PC-9 (cell line): Measurements from ENCODE around the gene KCNH2. TPM values are rescaled to one million over a fixed set of nuclear protein-coding genes. Genes with fewer than 3 reads are reported as not detected.

Source experiments
- BruUV-seq: library from RNA; stranded (reverse); fragments of 400-500 nt; replicated peaks from 2 replicates; lab custom pipeline; 2021; lab: Mats Ljungman, UMichigan
- CTCF ChIA-PET: fragments of 300-600 bp; sonication (Branson Sonifier 250); formaldehyde crosslinking; loops from one replicate; lab custom pipeline; 2022; ENCODE audit warnings: antibody characterized with exemption; lab: Charles Lee
- POLR2A ChIA-PET: fragments of 300-600 bp; sonication (Branson Sonifier 250); formaldehyde crosslinking; loops from one replicate; lab custom pipeline; 2022; ENCODE audit warnings: antibody characterized with exemption; ENCODE audit not compliant: unreplicated experiment; lab: Charles Lee
- DNase-seq, 2 experiments: peaks; one replicate each; pipeline versions ENCODE4 v3.0.0 to v3.0.0-alpha.2; 2015 to 2022; ENCODE audit warnings: mixed read lengths in 1 of 2
- H2AFZ ChIP-seq: fragments of 200-600 bp; sonication (generic); 2 replicates; pipeline ENCODE4 v1.8.1; 2017; ENCODE audit warnings: antibody characterized with exemption
- H3F3A ChIP-seq: fragments of 200-600 bp; sonication (generic); 2 replicates; pipeline ENCODE4 v1.8.1; 2017; ENCODE audit warnings: antibody characterized with exemption, mild to moderate bottlenecking, low read depth; ENCODE audit not compliant: insufficient read depth
- H3K27ac ChIP-seq: fragments of 200-600 bp; sonication (generic); 2 replicates; pipeline ENCODE4 v1.6.1; 2016; ENCODE audit warnings: mixed run types
- H3K27me3 ChIP-seq: fragments of 200-600 bp; sonication (generic); 2 replicates; pipeline ENCODE4 v1.6.1; 2016; ENCODE audit warnings: low read depth, mixed run types; ENCODE audit not compliant: insufficient read depth
- H3K36me3 ChIP-seq: fragments of 200-600 bp; sonication (generic); 2 replicates; pipeline ENCODE4 v1.6.1; 2016; ENCODE audit warnings: low read depth, mixed run types
- H3K4me1 ChIP-seq: fragments of 200-600 bp; sonication (generic); replicated peaks from 2 replicates; pipeline ENCODE4 v1.6.1; 2016; ENCODE audit warnings: mixed run types; ENCODE audit not compliant: insufficient read depth
- H3K4me2 ChIP-seq: fragments of 200-600 bp; sonication (generic); 2 replicates; pipeline ENCODE4 v1.6.1; 2017; ENCODE audit warnings: mixed run types
- H3K4me3 ChIP-seq: fragments of 200-600 bp; sonication (generic); 2 replicates; pipeline ENCODE4 v1.6.1; 2016; ENCODE audit warnings: mixed run types
- H3K79me2 ChIP-seq: fragments of 200-600 bp; sonication (generic); 2 replicates; pipeline ENCODE4 v1.6.1; 2017; ENCODE audit warnings: low read depth, mixed run types
- H3K9me2 ChIP-seq: fragments of 200-600 bp; sonication (generic); 2 replicates; pipeline ENCODE4 v1.8.1; 2017; ENCODE audit warnings: mild to moderate bottlenecking; ENCODE audit not compliant: insufficient read depth
- H3K9me3 ChIP-seq: fragments of 200-600 bp; sonication (generic); 2 replicates; pipeline ENCODE4 v1.8.1; 2016; ENCODE audit warnings: low read depth; ENCODE audit not compliant: insufficient read depth
- H4K20me1 ChIP-seq: fragments of 200-600 bp; sonication (generic); 2 replicates; pipeline ENCODE4 v1.8.1; 2017; ENCODE audit not compliant: insufficient read depth
- CTCF ChIP-seq: fragments of 200-600 bp; sonication (generic); conservative IDR thresholded peaks from 2 replicates; pipeline ENCODE4 v1.6.1; 2017; ENCODE audit warnings: mixed run types, antibody characterized with exemption, mild to moderate bottlenecking, moderate library complexity
- EZH2 ChIP-seq: fragments of 200-600 bp; sonication (generic); IDR thresholded peaks from 2 replicates; pipeline ENCODE4 v1.8.0; 2017; ENCODE audit warnings: antibody characterized with exemption, low read depth
- intact Hi-C: fragments of 100-400 bp; cut with micrococcal nuclease; formaldehyde crosslinking; loops from one replicate; pipeline ENCODE4 v1.10.0; 2022; ENCODE audit not compliant: unreplicated experiment
- total RNA-seq: library from RNA; stranded (reverse); gene quantifications from 2 replicates; pipeline ENCODE4 v1.2.3, GENCODE V29; 2021

KCNH2 gene
- total RNA-seq, 1 experiment from 2014 or later = 1.5 TPM

- no peak overlapping the region for H2AFZ ChIP-seq
- H3F3A ChIP-seq = peaks cover 11% of the 10 kb centered on the region
- peak in 1 of 2 experiments; percentile 26 for DNase-seq
- intact Hi-C loops = no loop called here
- ChIA-PET POLR2A (no interaction called here), CTCF (interaction anchor here (1.0 kb wide), 1 partner anchor 16 kb away, joined by 7 read pairs; the partner anchor contains the start of gene ATG9B)
- H3K27ac ChIP-seq = no peak overlapping the region
- H3K36me3 ChIP-seq = no peaks in the 10 kb centered on the region
- no peak overlapping the region for H3K4me3 ChIP-seq
- no peaks in the 10 kb centered on the region for H3K79me2 ChIP-seq
- H3K9me3 ChIP-seq = no peaks in the 10 kb centered on the region
- H3K4me1 ChIP-seq = peaks cover 33% of the 10 kb centered on the region
- no TSS peak for BruUV-seq
- no peaks in the 10 kb centered on the region for H4K20me1 ChIP-seq
- peak; percentile 69 for TF ChIP-seq CTCF
- no peak for TF ChIP-seq EZH2
- H3K9me2 ChIP-seq = no peaks in the 10 kb centered on the region
- H3K4me2 ChIP-seq = no peak overlapping the region
- H3K27me3 ChIP-seq = no peaks in the 10 kb centered on the region
Observed at GRCh38 chr7:151008511-151009323, 30.6 kb upstream of the KCNH2 start.

- CTCF ChIA-PET = interaction anchor here (0.6 kb wide), 1 partner anchor 111 kb away, joined by 3 read pairs; no protein-coding TSS in a partner anchor
- POLR2A ChIA-PET = interaction anchor here (0.6 kb wide), 1 partner anchor 14 kb away, joined by 4 read pairs; no protein-coding TSS in a partner anchor
- BruUV-seq = no TSS peak
- no peaks in the 10 kb centered on the region for H3K9me3 ChIP-seq
- intact Hi-C loops = no loop called here
- peaks cover 39% of the 10 kb centered on the region for H3K4me1 ChIP-seq
- H3F3A ChIP-seq = peaks cover 17% of the 10 kb centered on the region
- H4K20me1 ChIP-seq = no peaks in the 10 kb centered on the region
- H3K4me3 ChIP-seq = no peak overlapping the region
- H3K27me3 ChIP-seq = no peaks in the 10 kb centered on the region
- DNase-seq = peak in 1 of 2 experiments; percentile 24
- H3K4me2 ChIP-seq = no peak overlapping the region
- H3K9me2 ChIP-seq = no peaks in the 10 kb centered on the region
- no peaks in the 10 kb centered on the region for H3K79me2 ChIP-seq
- no peaks in the 10 kb centered on the region for H3K36me3 ChIP-seq
- H2AFZ ChIP-seq = no peak overlapping the region
- TF ChIP-seq EZH2 (no peak), CTCF (no peak)
- no peak overlapping the region for H3K27ac ChIP-seq
Observed at GRCh38 chr7:151008143-151008510, 30.0 kb upstream of the KCNH2 start.

GRCh38 chr7:151007469-151007898 is 29.4 kb upstream of the KCNH2 start:
- Histone ChIP-seq H3K4me1 (peaks cover 40% of the 10 kb centered on the region), H3K27ac (no peak overlapping the region), H3K79me2 (no peaks in the 10 kb centered on the region), H3K36me3 (no peaks in the 10 kb centered on the region), H3K4me3 (no peak overlapping the region), H3K9me3 (no peaks in the 10 kb centered on the region), H3K27me3 (no peaks in the 10 kb centered on the region), H4K20me1 (no peaks in the 10 kb centered on the region), H3K4me2 (no peak overlapping the region), H2AFZ (no peak overlapping the region), H3F3A (peaks cover 20% of the 10 kb centered on the region), H3K9me2 (no peaks in the 10 kb centered on the region)
- TF ChIP-seq EZH2 (no peak), CTCF (no peak)
- DNase-seq = peak; percentile 45 to 65
- CTCF ChIA-PET = interaction anchor here (0.6 kb wide), 1 partner anchor 111 kb away, joined by 3 read pairs; no protein-coding TSS in a partner anchor
- POLR2A ChIA-PET = interaction anchor here (0.6 kb wide), 1 partner anchor 14 kb away, joined by 4 read pairs; no protein-coding TSS in a partner anchor
- intact Hi-C loops = no loop called here
- BruUV-seq = no TSS peak
